Tibial nerve (tissue), 4 donors: ENCODE data around the gene CAMK1D.

Experiments
- CTCF ChIP-seq, 5 experiments: fragments of 200-600 bp in 3 of 5; fragments of 450-650 bp in 2 of 5; sonication (generic) in 3 of 5; IDR thresholded peaks; one replicate each; pipeline ENCODE4 v1.5.1; 2016 to 2019; ENCODE audit warnings: antibody characterized with exemption in 5 of 5, mild to moderate bottlenecking in 3 of 5, moderate library complexity in 2 of 5
- EP300 ChIP-seq, 2 donors: sonication (generic); formaldehyde crosslinking; IDR thresholded peaks; one replicate each; pipeline ENCODE4 v1.6.1; 2017; ENCODE audit warnings: antibody characterized with exemption in 2 of 2, mild to moderate bottlenecking in 1 of 2
- POLR2A ChIP-seq, 2 donors: fragments of 450-650 bp; IDR thresholded peaks; one replicate each; pipeline ENCODE4 v1.6.1; 2017; ENCODE audit warnings: antibody characterized with exemption in 2 of 2, mild to moderate bottlenecking in 2 of 2, moderate library complexity in 2 of 2

- TF ChIP-seq CTCF (IDR thresholded peaks at IDR 0.05): no peak
- TF ChIP-seq POLR2A (IDR thresholded peaks at IDR 0.05): no peak
- no peak for TF ChIP-seq EP300 (IDR thresholded peaks at IDR 0.05)
These were observed 77.9 kb downstream of the CAMK1D start for GRCh38 chr10:12427276-12427675.
